GF-D8 (cell line): ENCODE measurements around the gene LRMDA.
A peak's percentile ranks its signal among the peaks of the same experiment; 100 is the strongest.
"Not testable (repeated sequence)": the region's sequence is repeated elsewhere in the genome, so short reads cannot be mapped to it uniquely, and the experiment has no call there.

Source experiments
- DNase-seq: peaks from one replicate; lab custom pipeline; 2025; lab: John Stamatoyannopoulos, UW

Gene LRMDA

GRCh38 chr10:76126607-76127527 is 695.4 kb downstream of the LRMDA start:
- peak; percentile 44 for DNase-seq

- DNase-seq, result no peak
Observed at GRCh38 chr10:76127984-76128589, 696.7 kb downstream of the LRMDA start.

GRCh38 chr10:76129213-76129612 is 697.8 kb downstream of the LRMDA start:
- DNase-seq, result no peak

- no peak for DNase-seq
Observed at GRCh38 chr10:76130892-76131291, 699.5 kb downstream of the LRMDA start.

GRCh38 chr10:76133597-76134255 is 702.3 kb downstream of the LRMDA start:
- DNase-seq, result no peak

- DNase-seq, result no peak
Observed at GRCh38 chr10:76136961-76137360, 705.5 kb downstream of the LRMDA start.

GRCh38 chr10:76138286-76138685 is 706.9 kb downstream of the LRMDA start:
- no peak for DNase-seq

- no peak for DNase-seq
Observed at GRCh38 chr10:76138906-76139305, 707.5 kb downstream of the LRMDA start.

GRCh38 chr10:76139431-76139830 is 708.0 kb downstream of the LRMDA start:
- DNase-seq, result no peak

GRCh38 chr10:76141376-76141775 is 710.0 kb downstream of the LRMDA start:
- no peak for DNase-seq

- not testable (repeated sequence) for DNase-seq
Observed at GRCh38 chr10:76148217-76148616, 716.8 kb downstream of the LRMDA start.

- DNase-seq, result no peak
Observed at GRCh38 chr10:76149182-76149581, 717.8 kb downstream of the LRMDA start.

GRCh38 chr10:76149602-76150138 is 718.2 kb downstream of the LRMDA start:
- DNase-seq, result no peak

GRCh38 chr10:76150139-76150875 is 718.9 kb downstream of the LRMDA start:
- DNase-seq, result no peak

GRCh38 chr10:76150876-76151288 is 719.5 kb downstream of the LRMDA start:
- no peak for DNase-seq

GRCh38 chr10:76152186-76152585 is 720.8 kb downstream of the LRMDA start:
- no peak for DNase-seq

- DNase-seq, result no peak
Observed at GRCh38 chr10:76155961-76156360, 724.5 kb downstream of the LRMDA start.

GRCh38 chr10:76160446-76161300 is 729.2 kb downstream of the LRMDA start:
- no peak for DNase-seq

GRCh38 chr10:76161301-76161582 is 729.8 kb downstream of the LRMDA start:
- DNase-seq, result no peak

GRCh38 chr10:76168437-76168836 is 737.0 kb downstream of the LRMDA start:
- no peak for DNase-seq

GRCh38 chr10:76169246-76169645 is 737.8 kb downstream of the LRMDA start:
- DNase-seq, result no peak
